Adrenal gland (tissue), 5 donors: ENCODE data around the gene SWAP70.

Experiments
- POLR2A ChIP-seq, 2 donors: fragments of 450-650 bp; IDR thresholded peaks; one replicate each; pipeline ENCODE4 v1.6.1; 2017; ENCODE audit warnings: antibody characterized with exemption in 2 of 2, mild to moderate bottlenecking in 2 of 2, moderate library complexity in 1 of 2
- TF ChIP-seq, protein P1 (sequence below), 6 experiments: fragments of 450-650 bp in 4 of 6; fragments of 200-600 bp in 2 of 6; sonication (generic) in 1 of 6; IDR thresholded peaks; 1 replicate in 5 of 6; 2 replicates in 1 of 6; pipeline versions ENCODE4 v1.5.1 to v1.8.0; 2016 to 2021; ENCODE audit warnings: antibody characterized with exemption in 6 of 6, mild to moderate bottlenecking in 2 of 6, moderate library complexity in 1 of 6
- donor health status: DM: no; HTN: no; CAD: no.

- no peak for TF ChIP-seq POLR2A (IDR thresholded peaks at IDR 0.05)
- TF ChIP-seq, protein P1, sequence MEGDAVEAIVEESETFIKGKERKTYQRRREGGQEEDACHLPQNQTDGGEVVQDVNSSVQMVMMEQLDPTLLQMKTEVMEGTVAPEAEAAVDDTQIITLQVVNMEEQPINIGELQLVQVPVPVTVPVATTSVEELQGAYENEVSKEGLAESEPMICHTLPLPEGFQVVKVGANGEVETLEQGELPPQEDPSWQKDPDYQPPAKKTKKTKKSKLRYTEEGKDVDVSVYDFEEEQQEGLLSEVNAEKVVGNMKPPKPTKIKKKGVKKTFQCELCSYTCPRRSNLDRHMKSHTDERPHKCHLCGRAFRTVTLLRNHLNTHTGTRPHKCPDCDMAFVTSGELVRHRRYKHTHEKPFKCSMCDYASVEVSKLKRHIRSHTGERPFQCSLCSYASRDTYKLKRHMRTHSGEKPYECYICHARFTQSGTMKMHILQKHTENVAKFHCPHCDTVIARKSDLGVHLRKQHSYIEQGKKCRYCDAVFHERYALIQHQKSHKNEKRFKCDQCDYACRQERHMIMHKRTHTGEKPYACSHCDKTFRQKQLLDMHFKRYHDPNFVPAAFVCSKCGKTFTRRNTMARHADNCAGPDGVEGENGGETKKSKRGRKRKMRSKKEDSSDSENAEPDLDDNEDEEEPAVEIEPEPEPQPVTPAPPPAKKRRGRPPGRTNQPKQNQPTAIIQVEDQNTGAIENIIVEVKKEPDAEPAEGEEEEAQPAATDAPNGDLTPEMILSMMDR (IDR thresholded peaks at IDR 0.05), result no peak
Measured at GRCh38 chr11:9774591-9775397, 110.9 kb downstream of the SWAP70 start.
